NCI-H187 (cell line): ENCODE measurements around the gene MPRIP.

Experiments used
- DNase-seq, 2 experiments: peaks; one replicate each; lab custom pipeline; 2025; lab: John Stamatoyannopoulos, UW

The MPRIP gene

GRCh38 chr17:17109256-17109655 is 67.0 kb downstream of the MPRIP start:
- no peak for DNase-seq

- no peak for DNase-seq
These were observed 67.7 kb downstream of the MPRIP start for GRCh38 chr17:17109907-17110306.

GRCh38 chr17:17110520-17110919 is 68.3 kb downstream of the MPRIP start:
- DNase-seq: no peak

GRCh38 chr17:17111401-17112393 is 69.4 kb downstream of the MPRIP start:
- DNase-seq: no peak

- DNase-seq: no peak
These were observed 70.5 kb downstream of the MPRIP start for GRCh38 chr17:17112628-17113200.

- DNase-seq: no peak
These were observed 72.5 kb downstream of the MPRIP start for GRCh38 chr17:17114592-17115225.

GRCh38 chr17:17115620-17116019 is 73.4 kb downstream of the MPRIP start:
- DNase-seq: no peak

GRCh38 chr17:17116406-17116805 is 74.1 kb downstream of the MPRIP start:
- DNase-seq: no peak

GRCh38 chr17:17117923-17118322 is 75.7 kb downstream of the MPRIP start:
- no peak for DNase-seq

GRCh38 chr17:17118399-17118798 is 76.1 kb downstream of the MPRIP start:
- DNase-seq: no peak

- DNase-seq: no peak
These were observed 76.8 kb downstream of the MPRIP start for GRCh38 chr17:17119106-17119505.

GRCh38 chr17:17119533-17119932 is 77.3 kb downstream of the MPRIP start:
- DNase-seq: no peak

GRCh38 chr17:17120294-17120693 is 78.0 kb downstream of the MPRIP start:
- DNase-seq: no peak

GRCh38 chr17:17120701-17121100 is 78.4 kb downstream of the MPRIP start:
- no peak for DNase-seq

- no peak for DNase-seq
These were observed 78.9 kb downstream of the MPRIP start for GRCh38 chr17:17121162-17121561.

GRCh38 chr17:17122781-17123483 is 80.7 kb downstream of the MPRIP start:
- DNase-seq: no peak

- DNase-seq: no peak
These were observed 82.1 kb downstream of the MPRIP start for GRCh38 chr17:17124341-17124740.

GRCh38 chr17:17125136-17126084 is 83.2 kb downstream of the MPRIP start:
- DNase-seq: no peak

- no peak for DNase-seq
These were observed 84.2 kb downstream of the MPRIP start for GRCh38 chr17:17126131-17127110.

GRCh38 chr17:17127156-17127555 is 84.9 kb downstream of the MPRIP start:
- DNase-seq: no peak
